ENCODE data around the gene YBX1.
"Not testable (repeated sequence)": the region's sequence is repeated elsewhere in the genome, so short reads cannot be mapped to it uniquely, and the experiment has no call there.

YBX1 gene

DNA sequence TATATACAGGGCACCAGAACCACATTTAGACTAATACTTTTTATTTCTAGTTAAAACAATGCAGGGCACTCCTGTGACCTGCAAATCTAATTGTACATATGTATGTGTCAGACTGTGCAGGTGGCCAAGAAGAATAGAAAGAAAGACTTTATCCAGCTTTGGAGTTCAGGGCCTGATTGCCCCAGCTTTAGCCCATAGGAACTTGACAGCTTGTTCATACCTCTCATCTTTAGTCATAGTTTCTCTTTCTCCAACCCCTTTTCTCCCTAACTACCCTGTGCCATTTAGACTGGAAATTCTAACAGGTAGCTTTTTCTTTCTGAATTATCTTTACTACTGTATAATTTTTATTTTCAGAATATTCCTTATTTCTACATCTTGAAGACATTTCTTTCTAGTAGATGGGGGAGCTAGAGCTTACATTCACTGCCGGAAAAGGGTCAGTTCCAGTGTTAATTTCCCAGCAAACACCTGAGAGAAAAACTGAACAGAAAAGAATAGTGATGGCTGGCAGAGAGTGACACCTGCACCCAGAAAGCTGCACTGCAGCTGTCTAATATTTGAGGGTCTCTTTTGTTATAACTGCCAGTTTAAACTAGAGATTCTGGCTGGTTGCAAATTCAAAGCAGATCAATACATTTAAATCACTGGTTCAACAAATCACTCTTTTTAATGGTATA is 8.4 kb downstream of the YBX1 start:
- no peak for DNase-seq

DNA sequence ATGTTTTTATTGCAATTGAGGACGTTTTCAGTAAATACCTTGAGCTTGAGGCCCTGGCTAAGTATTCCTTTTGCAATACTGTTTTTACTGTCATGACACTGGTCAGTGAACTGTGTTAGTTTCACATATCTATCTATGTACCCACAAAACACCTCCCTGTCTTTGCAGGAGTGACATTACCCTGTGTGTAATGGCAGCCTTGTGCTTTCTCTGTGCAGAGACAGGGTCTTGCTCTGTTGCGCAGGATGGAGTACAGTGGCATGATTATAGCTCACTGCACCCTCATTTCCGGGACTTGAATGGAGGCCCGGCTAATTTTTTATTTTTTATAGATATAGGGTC is 8.9 kb downstream of the YBX1 start:
- no peak for DNase-seq

DNA sequence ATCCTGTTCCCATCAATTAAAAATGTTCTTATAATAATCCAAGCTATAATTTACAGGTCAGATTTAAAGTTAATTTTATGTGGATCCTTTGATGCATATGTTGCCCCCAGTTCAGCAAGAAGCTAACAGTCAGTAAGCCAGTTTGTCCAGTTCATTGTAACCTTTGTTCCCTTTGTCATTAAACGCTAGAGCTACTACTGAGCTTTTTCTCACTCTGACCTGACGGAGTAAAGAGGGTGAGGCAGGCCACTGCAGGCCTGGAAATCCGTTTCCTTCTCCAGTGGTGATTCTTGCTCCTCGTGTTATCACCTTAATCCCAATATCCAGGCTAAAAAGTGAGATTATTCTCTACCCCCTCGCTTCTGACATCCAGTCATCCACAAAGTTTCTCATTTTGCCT is 10.2 kb downstream of the YBX1 start:
- peak; percentile 26 for DNase-seq

- DNase-seq: no peak
Observed at GRCh38 chr1:42692911-42693310, 10.7 kb downstream of the YBX1 start.

GRCh38 chr1:42698081-42698813 is 16.0 kb downstream of the YBX1 start:
- no peak for DNase-seq

- no peak for DNase-seq
Observed at GRCh38 chr1:42700006-42700405, 17.8 kb downstream of the YBX1 start.

GRCh38 chr1:42703888-42704464 is 21.8 kb downstream of the YBX1 start:
- no peak for DNase-seq

DNA sequence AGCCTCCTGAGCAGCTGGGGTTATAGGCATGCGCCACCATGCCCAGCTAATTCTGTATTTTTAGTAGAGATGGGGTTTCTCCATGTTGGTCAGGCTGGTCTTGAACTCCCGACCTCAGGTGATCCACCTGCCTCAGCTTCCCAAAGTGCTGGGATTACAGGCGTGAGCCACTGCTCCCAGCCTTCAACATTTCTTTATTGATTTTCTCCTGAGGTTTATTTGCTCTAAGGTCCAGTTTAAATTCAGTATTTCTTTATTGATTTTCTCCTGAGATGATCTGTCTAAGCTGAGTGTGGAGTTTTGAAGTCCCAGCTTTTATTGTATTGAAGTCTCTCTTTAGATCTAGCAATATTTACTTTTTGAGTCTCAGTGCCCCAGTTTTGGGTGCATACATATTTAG is 30.6 kb downstream of the YBX1 start:
- not testable (repeated sequence) for DNase-seq

DNA sequence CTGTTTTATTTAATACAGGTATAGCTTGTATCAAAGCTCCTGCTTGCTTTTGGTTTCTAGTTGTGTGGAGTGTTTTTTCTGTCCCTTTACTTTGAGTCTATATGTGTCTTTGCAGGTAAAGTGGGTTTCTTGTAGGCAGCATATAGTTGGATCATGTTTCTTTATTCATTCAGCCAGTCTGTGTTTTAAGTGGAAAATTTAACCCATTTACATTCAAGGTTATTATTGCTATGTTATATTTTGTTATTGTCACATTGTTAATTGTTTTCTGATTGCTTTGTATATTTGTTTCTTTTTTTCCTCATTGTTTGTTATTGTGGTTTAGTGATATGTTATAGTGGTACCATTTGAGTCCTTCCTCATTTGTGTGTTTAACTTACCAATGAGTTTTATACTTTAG is 31.1 kb downstream of the YBX1 start:
- DNase-seq: no peak

GRCh38 chr1:42714441-42714840 is 32.2 kb downstream of the YBX1 start:
- not testable (repeated sequence) for DNase-seq

- peak; percentile 96 for DNase-seq
Observed at GRCh38 chr1:42720868-42721267, 38.6 kb downstream of the YBX1 start.

- no peak for DNase-seq
Observed at GRCh38 chr1:42721926-42722325, 39.7 kb downstream of the YBX1 start.

GRCh38 chr1:42722403-42722802 is 40.2 kb downstream of the YBX1 start:
- DNase-seq: not testable (repeated sequence)

DNA sequence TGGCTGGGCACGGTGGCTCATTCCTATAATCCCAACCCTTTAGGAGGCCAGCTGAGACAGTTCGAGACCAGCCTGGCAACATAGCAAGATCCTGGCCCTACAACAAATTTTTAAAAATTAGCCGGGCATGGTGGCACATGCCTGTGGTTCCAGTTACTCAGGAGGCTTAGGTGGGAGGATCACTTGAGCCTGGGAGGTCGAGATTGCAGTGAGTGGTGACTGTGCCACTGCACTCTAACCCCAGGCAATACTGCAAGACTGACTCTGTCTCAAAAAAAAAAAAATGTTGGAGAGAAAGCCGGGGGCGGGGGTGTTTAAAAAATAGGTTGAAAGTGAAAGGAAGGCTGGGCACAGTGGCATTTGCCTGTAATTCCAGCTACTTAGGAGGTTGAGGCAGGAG is 41.3 kb downstream of the YBX1 start:
- no peak for DNase-seq

DNA sequence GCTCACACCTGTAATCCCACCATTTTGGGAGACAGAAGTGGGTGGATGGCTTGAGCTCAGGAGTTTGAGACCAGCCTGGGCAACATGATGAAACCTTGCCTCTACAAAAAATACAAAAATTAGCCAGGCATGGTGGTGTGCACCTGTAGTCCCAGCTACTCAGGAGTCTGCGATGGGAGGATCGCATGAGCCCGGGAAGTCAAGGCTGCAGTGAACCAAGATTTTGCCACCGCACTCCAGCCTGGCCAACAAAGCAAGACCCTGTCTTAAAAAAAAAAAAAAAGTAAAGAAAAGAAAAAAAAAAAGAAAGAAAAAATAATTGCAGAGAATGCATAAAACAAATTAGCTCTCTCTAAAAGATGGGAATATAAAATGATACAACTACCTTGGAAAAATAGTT is 43.6 kb downstream of the YBX1 start:
- not testable (repeated sequence) for DNase-seq

- peak; percentile 21 for DNase-seq
Observed at GRCh38 chr1:42730002-42730401, 47.8 kb downstream of the YBX1 start.

DNA sequence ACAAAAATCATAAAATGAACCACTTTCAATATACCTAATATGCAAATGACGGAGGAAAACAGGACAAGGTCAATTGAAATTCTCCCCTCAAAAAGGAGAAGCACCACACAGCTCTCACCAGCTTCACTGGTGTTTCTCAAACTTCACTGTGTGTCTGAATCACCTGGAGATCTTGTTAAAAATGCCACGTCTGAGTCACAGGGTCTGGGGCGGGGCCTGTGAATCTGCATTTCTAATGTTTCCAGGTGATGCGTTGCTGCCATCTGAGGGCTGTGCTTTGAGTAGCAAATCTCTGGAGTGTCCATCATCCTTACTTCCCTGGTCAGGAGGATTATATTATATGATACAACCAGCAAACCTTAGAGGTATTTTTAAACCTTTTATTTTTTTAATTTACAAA is 48.8 kb downstream of the YBX1 start:
- DNase-seq: peak; percentile 89

GRCh38 chr1:42731585-42731984 is 49.4 kb downstream of the YBX1 start:
- no peak for DNase-seq

DNA sequence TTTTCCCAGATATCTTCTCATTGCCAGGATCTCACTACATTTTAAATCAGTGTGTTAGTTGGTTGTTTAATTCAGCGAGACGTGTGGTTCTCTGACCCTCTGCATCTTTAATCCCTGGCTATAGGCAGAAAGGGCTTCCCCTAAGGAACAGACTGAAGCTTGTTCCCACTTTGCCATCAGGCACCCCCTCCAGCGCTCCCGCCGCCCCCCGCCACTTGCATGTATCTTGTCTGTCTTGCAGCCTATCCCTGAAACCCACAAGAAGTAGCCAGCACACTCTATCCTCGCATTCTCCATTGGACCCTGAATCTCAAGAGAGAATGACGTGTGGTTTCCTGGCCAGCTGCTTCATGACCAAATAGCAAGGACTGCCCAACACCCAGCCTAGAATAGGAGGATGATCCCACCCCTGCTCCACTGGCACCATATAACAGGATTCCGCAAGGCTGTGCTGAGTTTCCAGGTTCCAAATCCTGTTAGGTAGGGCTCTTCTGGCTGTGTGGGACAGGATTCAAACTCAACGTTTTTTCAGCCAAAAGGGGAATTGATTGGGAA is 50.0 kb downstream of the YBX1 start:
- no peak for DNase-seq

DNA sequence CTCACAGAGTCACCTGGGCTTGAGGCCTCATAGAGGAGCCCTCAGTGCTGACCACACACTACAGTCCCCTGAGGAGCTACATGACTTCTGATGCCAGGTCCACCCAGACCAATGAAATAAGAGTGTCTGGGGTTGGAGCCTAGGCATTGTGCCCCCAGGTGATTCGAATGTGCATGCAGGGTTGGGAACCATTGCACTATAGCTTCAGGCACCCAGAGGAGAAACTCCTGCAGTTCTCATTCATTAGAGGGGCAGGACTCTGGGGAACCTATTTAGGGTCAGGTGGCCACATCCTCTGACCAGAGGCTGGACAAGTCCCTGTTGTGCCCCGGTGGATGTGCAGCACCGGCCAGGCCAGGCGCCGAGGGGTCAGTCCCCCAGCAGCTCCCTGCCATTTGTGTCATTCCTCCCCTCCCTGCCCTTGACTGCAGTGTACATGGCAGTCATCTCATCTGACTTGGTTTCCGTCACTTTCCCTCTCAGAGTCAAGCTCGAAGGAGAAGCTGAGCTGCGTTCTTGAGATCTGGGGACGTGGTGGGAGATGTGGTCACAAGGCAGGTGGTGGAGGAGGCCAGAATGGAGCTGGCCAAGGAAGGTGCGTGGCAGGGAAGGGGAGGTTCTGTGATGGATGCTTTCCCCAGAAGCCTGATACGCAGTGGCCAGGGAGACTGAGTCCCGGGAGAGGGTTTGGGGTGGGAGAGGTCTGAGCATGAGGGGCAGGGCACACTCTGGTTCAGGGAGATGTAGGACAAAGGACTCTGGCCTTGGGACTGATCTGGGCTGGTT is 51.4 kb downstream of the YBX1 start:
- DNase-seq: no peak

DNA sequence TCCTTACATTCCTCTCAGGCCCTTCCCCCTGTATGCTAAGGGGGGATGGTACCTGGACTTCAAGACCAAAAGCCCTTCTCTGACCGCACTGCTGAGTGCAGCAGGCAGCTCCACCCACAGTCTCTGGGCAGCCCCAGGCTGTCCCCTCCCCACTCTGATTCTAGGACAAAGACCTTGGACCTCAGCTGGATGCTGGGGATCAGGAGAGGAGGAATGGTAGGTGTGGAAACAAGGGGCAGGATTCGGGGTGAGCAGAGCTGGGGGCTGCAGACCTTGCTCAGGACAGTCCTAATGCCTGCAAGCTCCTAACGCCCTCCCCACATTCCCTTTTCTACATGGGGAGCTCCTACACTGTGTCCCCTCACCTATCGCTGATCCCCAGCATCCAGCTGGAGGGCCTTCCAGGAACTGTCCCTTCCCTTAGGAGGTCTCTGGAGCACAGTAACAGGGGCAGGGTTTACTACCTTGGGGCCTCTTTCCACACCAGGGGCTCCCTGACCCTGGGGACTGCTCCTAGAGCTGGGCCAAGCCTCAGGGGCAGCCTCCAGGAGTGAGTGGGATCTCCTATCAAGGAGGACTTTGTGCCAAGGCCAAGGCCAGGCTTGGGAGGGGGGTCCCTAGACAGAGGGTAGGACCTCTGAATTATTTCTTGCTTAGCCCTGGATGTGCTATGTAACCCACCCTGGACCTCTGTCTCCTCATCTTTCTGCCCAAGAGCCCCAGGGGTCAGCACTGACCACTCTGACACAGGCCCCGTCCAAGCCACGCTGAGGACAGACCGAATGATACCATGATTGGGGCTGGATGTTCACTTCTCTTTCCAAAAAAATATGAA is 52.2 kb downstream of the YBX1 start:
- DNase-seq: no peak

- DNase-seq: no peak
Observed at GRCh38 chr1:42735056-42735455, 52.8 kb downstream of the YBX1 start.

Data from DMS53 (cell line).